Brain microvascular endothelial cell (primary cell): ENCODE measurements around the gene ITPA.
A peak's percentile ranks its signal among the peaks of the same experiment; 100 is the strongest.

Experiments
- DNase-seq: peaks from one replicate; pipeline ENCODE4 v3.0.0-alpha.2; 2020
- H3K27ac ChIP-seq: fragments of 250-450 bp; sonication (Bioruptor Pico); 2 replicates; pipeline ENCODE4 v1.5.1; 2020; ENCODE audit warnings: mild to moderate bottlenecking, moderate library complexity
- H3K27me3 ChIP-seq: fragments of 250-450 bp; sonication (Bioruptor Pico); replicated peaks from 2 replicates; pipeline ENCODE4 v1.5.1; 2020; ENCODE audit warnings: mild to moderate bottlenecking
- H3K36me3 ChIP-seq: fragments of 250-450 bp; sonication (Bioruptor Pico); replicated peaks from 2 replicates; pipeline ENCODE4 v1.5.1; 2020; ENCODE audit warnings: mild to moderate bottlenecking
- H3K4me3 ChIP-seq: 2 replicates; pipeline ENCODE4 v1.5.1; 2011; ENCODE audit warnings: low read depth, mild to moderate bottlenecking, control low read depth, low read length, moderate library complexity
- in situ Hi-C: cut with HindIII; loops from 2 replicates; pipeline ENCODE4 v1.10.0; 2017; ENCODE audit warnings: low sequenced_read_pairs, low pct_ligation_motif_present
- TF ChIP-seq, protein P1 (sequence below): IDR thresholded peaks from 2 replicates; pipeline ENCODE4 v1.5.1; 2011; ENCODE audit warnings: low read depth, mild to moderate bottlenecking, moderate library complexity, low read length, control low read depth, inconsistent platforms; ENCODE audit errors: missing control alignments

Gene ITPA

DNA sequence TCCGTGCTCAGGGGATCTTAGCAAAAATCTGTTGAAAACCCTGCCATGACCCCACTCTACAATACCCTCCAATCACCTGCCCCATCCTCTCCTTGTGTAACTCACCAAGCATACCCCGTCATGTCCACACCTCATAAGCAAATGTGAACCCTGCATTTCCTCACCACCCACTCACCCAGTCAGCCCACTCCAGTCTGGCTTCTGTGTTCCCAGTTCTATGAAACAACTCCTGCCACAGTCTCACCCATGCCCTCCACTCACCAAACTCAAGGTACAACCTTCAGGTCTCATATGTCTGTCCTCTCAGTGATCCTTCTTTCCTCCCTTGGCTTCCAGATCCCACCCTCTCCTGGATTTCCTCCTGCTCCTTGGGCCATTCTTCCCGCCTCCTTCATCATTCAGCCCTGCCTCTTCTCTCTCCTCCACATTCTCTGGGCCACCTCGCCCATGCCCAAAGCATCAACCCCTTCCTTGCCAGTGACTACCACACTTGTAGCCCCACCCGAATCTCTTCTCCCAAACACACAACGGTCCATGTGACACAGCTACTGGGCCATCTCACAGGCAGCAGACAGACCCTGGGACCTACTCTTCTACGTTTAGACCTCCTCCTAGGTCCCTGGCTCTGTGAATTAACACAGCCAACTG lies 13.6 kb upstream of the ITPA start:
- DNase-seq, result no peak
- in situ Hi-C loops, result no loop called here
- Histone ChIP-seq H3K27me3 (no peaks in the 10 kb centered on the region), H3K27ac (no peak overlapping the region), H3K4me3 (no peak overlapping the region), H3K36me3 (peaks cover 63% of the 10 kb centered on the region)
- TF ChIP-seq, protein P1, sequence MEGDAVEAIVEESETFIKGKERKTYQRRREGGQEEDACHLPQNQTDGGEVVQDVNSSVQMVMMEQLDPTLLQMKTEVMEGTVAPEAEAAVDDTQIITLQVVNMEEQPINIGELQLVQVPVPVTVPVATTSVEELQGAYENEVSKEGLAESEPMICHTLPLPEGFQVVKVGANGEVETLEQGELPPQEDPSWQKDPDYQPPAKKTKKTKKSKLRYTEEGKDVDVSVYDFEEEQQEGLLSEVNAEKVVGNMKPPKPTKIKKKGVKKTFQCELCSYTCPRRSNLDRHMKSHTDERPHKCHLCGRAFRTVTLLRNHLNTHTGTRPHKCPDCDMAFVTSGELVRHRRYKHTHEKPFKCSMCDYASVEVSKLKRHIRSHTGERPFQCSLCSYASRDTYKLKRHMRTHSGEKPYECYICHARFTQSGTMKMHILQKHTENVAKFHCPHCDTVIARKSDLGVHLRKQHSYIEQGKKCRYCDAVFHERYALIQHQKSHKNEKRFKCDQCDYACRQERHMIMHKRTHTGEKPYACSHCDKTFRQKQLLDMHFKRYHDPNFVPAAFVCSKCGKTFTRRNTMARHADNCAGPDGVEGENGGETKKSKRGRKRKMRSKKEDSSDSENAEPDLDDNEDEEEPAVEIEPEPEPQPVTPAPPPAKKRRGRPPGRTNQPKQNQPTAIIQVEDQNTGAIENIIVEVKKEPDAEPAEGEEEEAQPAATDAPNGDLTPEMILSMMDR, result no peak

DNA sequence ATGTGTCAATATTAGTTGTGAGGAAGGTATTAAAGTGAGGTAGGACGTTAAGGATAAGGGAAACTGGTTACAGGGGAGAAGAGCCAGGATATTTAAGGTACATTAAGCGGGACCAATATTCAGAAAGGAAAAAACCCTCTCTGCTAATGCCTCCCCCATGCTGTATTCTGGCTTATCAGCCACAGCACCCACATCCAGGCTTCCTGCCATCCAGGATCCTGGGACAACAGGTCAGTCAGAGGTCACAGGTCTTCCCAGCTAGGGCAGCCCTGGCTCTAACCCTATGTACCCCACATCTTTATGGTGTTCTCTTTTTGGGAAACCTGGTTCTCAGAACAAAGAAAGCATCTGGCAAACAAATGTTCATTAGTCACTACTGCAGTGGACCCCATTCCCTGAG lies 10.1 kb upstream of the ITPA start:
- H3K4me3 ChIP-seq, result no peak overlapping the region
- H3K27me3 ChIP-seq, result no peaks in the 10 kb centered on the region
- peaks cover 37% of the 10 kb centered on the region for H3K36me3 ChIP-seq
- TF ChIP-seq, protein P1, result no peak
- no peak overlapping the region for H3K27ac ChIP-seq
- in situ Hi-C loops, result no loop called here
- DNase-seq, result no peak

DNA sequence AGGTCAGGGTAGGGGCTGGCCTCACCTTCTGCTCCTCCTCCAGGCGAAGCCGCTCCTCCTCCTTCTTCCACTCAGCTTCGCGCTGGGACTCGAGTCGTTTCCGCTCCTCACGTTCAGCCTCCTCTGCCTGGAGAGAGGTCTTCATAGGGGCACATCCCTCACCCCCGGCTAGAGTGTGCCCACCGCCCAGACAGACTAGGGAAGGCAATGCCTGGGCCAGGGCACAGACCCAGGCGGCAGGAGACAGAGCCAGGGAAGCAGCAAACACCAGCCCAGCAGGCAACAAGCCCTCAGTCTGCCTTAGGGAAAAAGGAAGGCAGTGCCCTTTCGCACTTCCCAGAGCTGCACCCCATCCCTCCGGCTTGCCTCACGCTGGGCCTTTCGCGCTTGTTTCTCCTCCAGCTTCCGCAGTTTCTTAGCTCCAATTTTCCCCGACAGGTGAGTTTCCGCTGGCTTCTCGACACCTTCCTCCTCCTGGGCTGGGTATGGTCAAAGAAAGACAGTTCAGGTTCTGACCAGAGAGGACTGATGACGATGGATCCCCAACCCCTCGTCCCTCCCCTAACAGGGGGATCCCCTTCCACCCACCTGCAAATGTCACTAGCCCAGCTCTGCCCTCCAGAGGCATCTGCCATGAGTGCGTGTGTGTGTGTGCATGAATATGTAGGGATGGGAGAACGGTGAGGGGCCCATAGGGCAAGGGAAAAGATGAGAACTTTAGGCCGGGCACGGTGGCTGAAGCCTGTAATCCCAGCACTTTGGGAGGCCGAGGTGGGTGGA lies 9.1 kb upstream of the ITPA start:
- in situ Hi-C loops, result no loop called here

DNA sequence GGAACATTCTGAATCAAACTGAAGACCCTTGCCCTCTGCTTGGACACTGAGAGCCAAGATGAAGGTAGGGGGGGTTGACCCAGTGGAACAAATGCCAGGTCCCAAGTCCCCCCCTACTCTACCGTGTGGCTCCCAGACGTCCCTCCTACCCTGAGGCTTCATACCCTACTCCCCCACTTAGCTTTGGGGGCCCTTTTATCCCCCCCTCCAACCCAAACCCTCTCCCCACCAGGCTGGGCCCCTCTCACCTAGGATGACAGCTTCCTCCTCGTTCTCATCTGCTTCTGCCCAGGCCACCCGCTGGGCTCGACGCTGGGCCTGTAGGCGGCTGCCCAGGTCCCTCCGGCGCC lies 6.4 kb upstream of the ITPA start:
- TF ChIP-seq, protein P1, result no peak
- in situ Hi-C loops, result no loop called here
- Histone ChIP-seq H3K27me3 (no peaks in the 10 kb centered on the region), H3K36me3 (peaks cover 16% of the 10 kb centered on the region), H3K27ac (no peak overlapping the region), H3K4me3 (peak overlapping the region; percentile 95)
- no peak for DNase-seq

More for the DNA sequence above, 9.1 kb upstream of the ITPA start:
- TF ChIP-seq, protein P1, result no peak
- peaks cover 27% of the 10 kb centered on the region for H3K36me3 ChIP-seq
- DNase-seq, result no peak
- H3K27me3 ChIP-seq, result no peaks in the 10 kb centered on the region
- no peak overlapping the region for H3K27ac ChIP-seq
- no peak overlapping the region for H3K4me3 ChIP-seq

DNA sequence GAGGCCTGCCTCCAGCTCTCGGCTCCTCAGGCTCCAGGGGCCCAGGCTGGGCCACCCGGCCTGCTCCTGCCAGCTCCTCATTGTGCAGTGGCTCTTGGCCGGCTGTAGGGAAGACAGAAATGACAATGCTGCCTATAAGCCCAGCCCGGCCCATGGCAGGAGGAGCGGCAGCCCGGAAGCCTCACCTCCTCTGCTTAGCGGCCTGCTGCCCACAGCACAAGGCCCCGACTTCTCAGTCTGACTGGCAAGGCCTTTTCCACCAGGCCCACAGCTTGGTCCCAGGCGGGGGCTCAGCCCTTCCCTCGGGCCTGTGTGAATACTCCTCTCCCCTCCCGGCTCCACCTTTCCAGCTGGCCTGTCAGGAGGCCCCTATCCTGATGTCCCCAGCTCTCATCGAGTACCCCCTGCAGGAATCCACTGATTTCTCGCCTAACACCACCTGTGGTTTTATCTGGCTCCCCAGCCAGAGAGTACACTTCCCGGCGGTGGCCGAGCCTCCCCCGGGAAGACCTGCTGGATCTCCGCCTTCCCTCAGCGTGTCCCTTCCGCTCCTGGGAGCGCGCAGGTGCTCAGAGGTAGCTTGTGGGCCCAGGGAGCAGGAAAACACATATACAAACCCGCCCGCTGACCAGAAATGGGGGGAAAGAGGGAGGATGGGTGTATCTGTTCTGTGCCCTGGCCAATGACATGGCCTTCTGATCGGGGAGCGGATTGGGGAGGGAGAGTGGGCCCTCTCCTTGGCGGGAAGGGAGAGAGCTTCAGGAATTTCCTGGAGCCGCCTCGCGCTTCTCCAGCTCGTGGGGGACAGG lies 5.8 kb upstream of the ITPA start:
- Histone ChIP-seq H3K4me3 (peak overlapping the region; percentile 95), H3K27ac (peak overlapping the region; percentile 74), H3K36me3 (peaks cover 16% of the 10 kb centered on the region), H3K27me3 (no peaks in the 10 kb centered on the region)
- TF ChIP-seq, protein P1, result no peak
- in situ Hi-C loops, result no loop called here
- no peak for DNase-seq
